Stimulated activated CD8-positive, alpha-beta memory T cell treated with anti-CD3 and anti-CD28 coated beads, Interleukin-7, amount 100 ng/mL, for 24 hours (primary cell): ENCODE measurements around the gene CCDC87.
"Not testable (repeated sequence)": the region's sequence is repeated elsewhere in the genome, so short reads cannot be mapped to it uniquely, and the experiment has no call there.

Experiments
- DNase-seq: peaks from one replicate; pipeline ENCODE4 v3.0.0-alpha.2; 2020; ENCODE audit warnings: low read depth

The CCDC87 gene

GRCh38 chr11:66616379-66617154 is 23.7 kb upstream of the CCDC87 start, which contains the start of gene RBM14:
RBM14 (plus strand) TSS chr11:66616630; CDS start chr11:66616721, 91 bp downstream.
- DNase-seq = peak; percentile 93

DNA sequence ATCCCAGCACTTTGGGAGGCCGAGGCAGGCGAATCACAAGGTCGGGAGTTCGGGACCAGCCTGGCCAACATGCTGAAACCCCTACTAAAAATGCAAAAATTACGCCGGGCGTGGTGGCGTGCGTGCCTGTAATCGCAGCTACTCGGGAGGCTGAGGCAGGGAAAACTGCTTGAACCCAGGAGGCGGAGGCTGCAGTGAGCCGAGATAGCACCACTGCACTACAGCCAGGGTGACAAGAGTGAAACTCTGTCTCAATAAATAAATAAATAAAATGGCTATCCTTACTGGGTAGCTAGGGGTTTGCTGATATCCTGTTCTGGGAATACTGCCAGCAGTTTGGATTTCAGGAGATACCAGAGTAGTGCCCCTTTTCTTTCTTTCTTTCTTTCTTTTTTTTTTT is 21.2 kb upstream of the CCDC87 start:
- no peak for DNase-seq

GRCh38 chr11:66612458-66612857 is 19.6 kb upstream of the CCDC87 start:
- no peak for DNase-seq

DNA sequence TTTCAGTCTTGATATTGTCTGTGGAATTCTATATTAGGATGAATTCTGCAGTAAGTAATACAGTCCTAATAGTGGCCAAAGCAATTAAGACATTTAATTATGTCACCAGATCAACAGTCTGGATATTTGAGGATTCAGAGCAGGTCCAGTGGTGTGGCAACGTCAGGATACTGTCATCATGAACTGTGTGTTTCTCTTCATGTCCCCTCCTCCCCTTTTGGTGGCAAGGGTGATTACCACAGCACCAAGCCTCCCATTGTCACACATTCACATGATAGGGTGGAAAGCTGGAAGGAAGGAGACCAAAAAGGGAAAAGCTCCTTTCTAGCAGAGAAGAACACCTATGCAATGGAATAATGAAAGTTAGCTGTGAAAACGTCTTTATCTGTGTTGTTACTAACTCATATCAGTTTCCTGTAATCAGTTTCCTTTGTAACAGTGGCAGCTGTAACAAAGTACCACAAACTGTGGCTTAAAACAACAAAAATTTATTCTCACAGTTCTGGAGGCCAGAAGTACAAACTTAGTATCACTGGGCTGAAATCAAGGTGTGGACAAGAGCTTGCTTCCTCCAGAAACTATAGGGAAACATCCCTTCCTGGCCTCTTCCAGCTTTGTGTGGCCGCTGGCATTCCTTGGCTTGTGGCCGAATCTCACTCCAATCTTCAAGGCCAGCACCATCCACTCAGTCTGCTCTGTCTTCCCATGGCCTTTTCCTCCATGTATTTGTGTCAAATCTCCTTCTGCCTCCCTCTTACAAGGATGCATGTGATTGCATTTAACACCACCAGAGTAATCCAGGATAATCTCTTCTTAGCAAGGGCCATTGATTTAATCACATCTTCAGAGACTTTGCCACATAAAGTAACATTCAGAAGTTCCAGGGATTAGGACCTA is 17.1 kb upstream of the CCDC87 start:
- DNase-seq = no peak

DNA sequence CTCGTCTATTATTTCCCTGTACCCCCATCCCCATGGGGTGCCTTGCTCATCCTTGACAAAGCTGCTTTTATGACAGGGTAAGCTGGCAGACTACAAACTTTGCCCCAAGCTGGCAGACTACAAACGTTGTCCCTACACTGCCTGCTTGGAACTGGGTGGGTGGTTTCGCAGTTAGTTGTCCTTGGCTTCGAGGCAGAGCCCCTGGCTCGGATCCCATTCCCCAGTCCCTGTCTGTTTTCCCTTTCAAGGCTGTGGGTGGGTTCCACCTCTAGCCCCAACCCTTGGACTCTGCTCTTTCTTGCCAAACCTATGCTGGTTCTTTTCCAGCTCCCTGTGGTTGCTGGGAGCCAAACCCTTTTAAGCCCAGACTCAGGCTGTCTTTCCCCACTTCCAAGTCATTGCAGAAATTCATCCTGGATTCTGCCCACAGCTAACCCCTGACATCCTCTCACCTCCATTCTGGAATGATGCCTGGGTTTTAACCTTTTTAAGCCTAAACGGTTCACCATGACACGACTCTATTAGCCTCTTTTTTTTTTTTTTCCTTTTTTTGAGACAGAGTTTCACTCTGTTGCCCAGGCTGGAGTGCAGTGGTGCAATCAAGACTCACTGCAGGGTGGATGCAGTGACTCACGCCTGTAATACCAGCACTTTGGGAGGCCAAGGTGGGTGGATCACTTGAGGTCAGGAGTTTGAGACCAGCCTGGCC is 14.4 kb upstream of the CCDC87 start:
- DNase-seq = no peak

DNA sequence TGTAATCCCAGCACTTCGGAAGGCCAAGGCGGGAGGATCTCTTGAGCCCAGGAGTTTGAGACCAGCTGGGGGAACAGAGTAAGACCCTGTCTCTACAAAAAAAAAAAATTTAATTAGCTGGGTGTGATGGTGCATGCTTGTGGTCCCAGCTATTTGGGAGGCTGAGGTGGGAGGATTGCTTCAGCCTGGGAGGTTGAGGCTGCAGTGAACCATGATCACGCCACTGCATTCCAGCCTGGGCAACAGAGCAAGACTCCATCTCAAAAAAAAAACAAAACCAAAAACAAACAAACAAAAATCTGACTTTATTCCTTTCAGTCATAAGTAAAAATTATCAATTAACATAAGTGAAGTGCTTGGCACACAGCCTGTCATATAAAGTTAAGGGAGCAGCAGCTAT is 13.7 kb upstream of the CCDC87 start:
- not testable (repeated sequence) for DNase-seq

DNA sequence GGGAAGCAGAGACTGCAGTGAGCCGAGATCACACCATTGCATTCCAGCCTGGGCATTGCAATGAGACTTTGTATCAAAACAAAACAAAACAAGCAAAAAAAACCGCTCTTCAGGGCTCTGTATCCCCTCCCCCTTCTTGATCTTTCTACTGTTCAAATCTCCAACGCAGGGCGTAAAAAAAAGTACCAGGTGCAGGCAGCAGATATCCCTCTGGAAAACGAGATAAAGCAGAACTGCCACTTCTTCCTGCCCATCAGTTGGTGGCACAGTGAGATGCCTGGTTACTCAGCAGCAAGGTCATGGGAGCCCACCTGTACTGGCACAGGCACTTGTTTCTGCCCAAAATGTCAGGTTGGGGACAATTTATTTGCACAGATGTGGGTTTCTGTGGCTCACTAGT is 11.3 kb upstream of the CCDC87 start:
- DNase-seq = no peak

- no peak for DNase-seq
Measured at GRCh38 chr11:66603072-66603471, 10.2 kb upstream of the CCDC87 start.

DNA sequence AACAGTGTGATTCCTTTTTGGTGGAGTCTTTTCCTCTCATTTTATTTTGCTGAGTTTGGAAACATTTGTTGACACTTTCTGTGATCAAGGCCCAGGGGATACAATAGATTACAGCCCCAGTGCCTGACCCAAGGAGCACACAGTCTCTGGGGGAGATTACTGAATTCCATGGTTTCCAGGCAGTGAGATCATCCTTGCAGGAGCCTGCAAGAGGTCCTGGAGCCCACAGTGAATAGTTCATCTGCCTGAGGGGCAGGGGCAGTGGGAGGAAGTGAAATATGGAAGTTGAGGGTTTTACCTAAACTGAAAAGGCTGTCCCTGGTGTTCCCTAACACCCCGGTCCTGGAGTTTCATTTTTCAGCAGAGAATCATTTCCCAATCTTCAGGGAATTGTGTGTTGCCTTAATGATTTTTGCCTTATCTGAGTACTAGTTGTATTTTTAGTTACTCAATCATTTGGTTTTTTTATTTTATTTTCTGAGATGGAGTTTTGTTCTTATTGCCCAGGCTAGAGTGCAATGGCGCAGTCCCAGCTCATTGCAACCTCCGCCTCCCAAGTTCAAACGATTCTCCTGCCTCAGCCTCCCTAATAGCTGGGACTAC is 7.9 kb upstream of the CCDC87 start:
- no peak for DNase-seq

GRCh38 chr11:66600219-66600618 is 7.4 kb upstream of the CCDC87 start:
- no peak for DNase-seq

DNA sequence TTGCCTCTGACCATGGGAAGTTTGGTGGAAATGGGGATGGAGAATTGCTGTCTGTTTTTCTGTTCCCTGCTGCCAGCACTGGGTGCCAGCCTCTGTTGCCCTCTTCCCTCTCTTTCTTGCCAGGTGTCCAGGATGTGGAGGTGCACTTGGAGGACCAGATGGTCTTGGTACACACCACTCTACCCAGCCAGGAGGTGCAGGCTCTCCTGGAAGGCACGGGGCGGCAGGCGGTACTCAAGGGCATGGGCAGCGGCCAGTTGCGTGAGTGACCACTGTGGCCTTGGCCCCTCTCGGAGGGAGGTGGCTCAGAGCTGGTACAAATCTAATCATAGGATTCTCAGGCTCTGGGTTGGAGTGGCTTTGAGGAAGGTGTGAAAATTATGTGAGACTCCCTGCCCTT is 6.1 kb upstream of the CCDC87 start:
- DNase-seq = no peak

GRCh38 chr11:66595245-66595904 is 2.5 kb upstream of the CCDC87 start:
- DNase-seq = no peak

DNA sequence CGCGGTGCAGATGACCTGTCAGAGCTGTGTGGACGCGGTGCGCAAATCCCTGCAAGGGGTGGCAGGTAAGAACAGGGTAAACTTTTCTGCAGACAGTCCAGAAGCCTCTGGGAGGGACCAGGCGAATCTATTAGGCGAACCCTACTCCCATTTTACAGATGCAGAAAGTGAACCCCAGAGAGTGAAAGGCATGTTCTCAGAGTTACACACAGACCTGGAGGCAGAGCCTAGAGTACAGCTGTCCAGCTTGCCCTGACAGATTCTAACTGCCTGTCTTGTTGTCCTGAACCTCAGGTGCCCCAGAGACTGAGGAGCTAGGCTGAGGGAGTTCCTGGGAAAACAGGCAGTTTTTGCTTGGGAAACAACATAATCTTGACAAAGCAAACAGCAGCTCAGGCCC is 787 bp upstream of the CCDC87 start:
- DNase-seq = no peak

GRCh38 chr11:66593303-66593635 is 406 bp upstream of the CCDC87 start:
- DNase-seq = no peak

DNA sequence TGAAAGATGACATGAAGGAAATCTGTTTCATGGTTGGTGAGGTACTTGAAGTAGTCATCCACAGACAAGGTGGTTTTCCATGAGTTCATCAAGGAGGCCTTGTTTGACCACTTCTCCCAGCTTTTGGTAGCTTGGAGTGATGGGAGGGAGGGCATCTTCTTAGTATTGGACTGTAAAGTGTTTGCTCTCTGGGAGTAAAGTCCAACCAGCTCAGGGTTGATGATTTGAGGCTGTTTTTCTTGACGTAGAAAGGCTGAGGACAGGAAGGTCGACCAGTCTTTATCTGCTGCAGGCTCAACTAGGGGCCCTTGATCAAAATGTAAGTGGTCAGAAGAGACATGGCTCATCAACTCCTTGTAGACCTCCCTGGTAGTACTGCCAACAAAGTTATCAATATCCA is 1.7 kb downstream of the CCDC87 start:
- DNase-seq = no peak

GRCh38 chr11:66589996-66590675 is 2.7 kb downstream of the CCDC87 start:
- no peak for DNase-seq

GRCh38 chr11:66589315-66589714 is 3.5 kb downstream of the CCDC87 start:
- not testable (repeated sequence) for DNase-seq

DNA sequence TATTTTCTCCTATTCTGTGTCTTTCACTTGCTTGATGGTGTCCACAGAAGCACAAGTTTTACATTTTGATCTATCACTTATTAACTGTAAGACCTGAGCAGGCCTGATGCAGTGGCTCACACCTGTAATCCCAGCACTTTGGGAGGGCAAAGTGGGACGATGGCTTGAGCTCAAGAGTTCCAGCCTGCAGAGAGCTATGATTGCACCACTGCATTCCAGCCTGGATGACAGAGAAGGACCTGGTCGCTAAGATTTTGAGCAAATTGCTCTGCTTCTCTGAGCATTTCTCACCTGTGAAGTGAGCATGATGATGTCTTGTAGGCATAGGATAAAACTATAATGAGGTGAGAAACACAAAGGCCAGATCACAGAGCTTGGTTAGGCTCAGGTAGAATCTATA is 6.7 kb downstream of the CCDC87 start:
- DNase-seq = no peak

- not testable (repeated sequence) for DNase-seq
Measured at GRCh38 chr11:66585447-66585846, 7.4 kb downstream of the CCDC87 start.

GRCh38 chr11:66582565-66583147 is 10.2 kb downstream of the CCDC87 start:
- not testable (repeated sequence) for DNase-seq

GRCh38 chr11:66581261-66581660 is 11.6 kb downstream of the CCDC87 start:
- no peak for DNase-seq
